Peyer's patch (tissue), 4 donors: Measurements from ENCODE around the gene RELCH. TPM values are rescaled to one million over a fixed set of nuclear protein-coding genes. Genes with fewer than 3 reads are reported as not detected.

Experiments
- DNase-seq, 3 donors: peaks; one replicate each; pipeline ENCODE4 v3.0.0-alpha.2; 2017 to 2019
- H3K27ac ChIP-seq, 4 donors: fragments of 200-600 bp; sonication (generic); one replicate each; pipeline ENCODE4 v1.5.1; 2016 to 2019
- H3K27me3 ChIP-seq, 2 donors: fragments of 200-600 bp; sonication (generic); one replicate each; pipeline ENCODE4 v1.5.1; 2019
- H3K36me3 ChIP-seq, 3 donors: fragments of 200-600 bp; sonication (generic); one replicate each; pipeline ENCODE4 v1.5.1; 2016 to 2019
- H3K4me1 ChIP-seq, 4 donors: fragments of 200-600 bp; sonication (generic); one replicate each; pipeline ENCODE4 v1.5.1; 2016 to 2019
- H3K4me3 ChIP-seq, 4 donors: fragments of 200-600 bp; sonication (generic); 1 replicate in 3 of 4; 2 replicates in 1 of 4; pipeline ENCODE4 v1.5.1; 2016 to 2019; ENCODE audit warnings: mild to moderate bottlenecking in 1 of 4
- H3K9me3 ChIP-seq, 4 donors: fragments of 200-600 bp; sonication (generic); one replicate each; pipeline ENCODE4 v1.5.1; 2016 to 2019; ENCODE audit warnings: mild to moderate bottlenecking in 1 of 4
- POLR2A ChIP-seq, 2 donors: fragments of 450-650 bp; IDR thresholded peaks; one replicate each; pipeline ENCODE4 v1.5.1; 2017; ENCODE audit warnings: antibody characterized with exemption in 2 of 2, mild to moderate bottlenecking in 2 of 2, moderate library complexity in 2 of 2
- total RNA-seq, 4 donors: library from RNA; depleted of rRNA; stranded (reverse); fragments of >200 nt; gene quantifications; one replicate each; pipeline ENCODE4 v1.1.0, GENCODE V29; 2016
- TF ChIP-seq, protein P1 (sequence below), 6 experiments: fragments of 450-650 bp in 4 of 6; fragments of 200-600 bp in 2 of 6; sonication (generic) in 1 of 6; IDR thresholded peaks; one replicate each; pipeline ENCODE4 v1.5.1; 2017 to 2019; ENCODE audit warnings: antibody characterized with exemption in 6 of 6, mild to moderate bottlenecking in 3 of 6, moderate library complexity in 1 of 6

Gene RELCH
- total RNA-seq, 4 donors from 2014 or later, result 51.1 to 71.6 (median 55.6) TPM

DNA sequence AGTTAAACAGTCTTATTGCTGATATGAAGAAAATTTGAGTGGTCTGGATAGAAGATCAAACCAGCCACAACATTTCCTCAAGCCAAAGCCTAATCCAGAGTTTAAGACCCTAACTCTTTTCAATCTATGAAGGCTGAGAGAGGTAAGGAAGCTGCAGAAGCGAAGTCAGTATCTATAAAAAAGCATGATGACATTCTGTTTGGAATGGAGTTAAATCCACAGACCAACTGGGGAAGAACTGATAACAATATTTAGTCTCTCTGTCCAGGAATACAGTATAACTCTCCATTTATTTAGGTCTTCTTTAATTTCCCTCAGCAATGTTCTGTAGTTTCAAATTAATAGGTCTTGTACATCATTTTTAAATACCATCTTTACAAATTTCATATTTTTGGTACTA is 16.2 kb upstream of the RELCH start:
- TF ChIP-seq, protein P1, sequence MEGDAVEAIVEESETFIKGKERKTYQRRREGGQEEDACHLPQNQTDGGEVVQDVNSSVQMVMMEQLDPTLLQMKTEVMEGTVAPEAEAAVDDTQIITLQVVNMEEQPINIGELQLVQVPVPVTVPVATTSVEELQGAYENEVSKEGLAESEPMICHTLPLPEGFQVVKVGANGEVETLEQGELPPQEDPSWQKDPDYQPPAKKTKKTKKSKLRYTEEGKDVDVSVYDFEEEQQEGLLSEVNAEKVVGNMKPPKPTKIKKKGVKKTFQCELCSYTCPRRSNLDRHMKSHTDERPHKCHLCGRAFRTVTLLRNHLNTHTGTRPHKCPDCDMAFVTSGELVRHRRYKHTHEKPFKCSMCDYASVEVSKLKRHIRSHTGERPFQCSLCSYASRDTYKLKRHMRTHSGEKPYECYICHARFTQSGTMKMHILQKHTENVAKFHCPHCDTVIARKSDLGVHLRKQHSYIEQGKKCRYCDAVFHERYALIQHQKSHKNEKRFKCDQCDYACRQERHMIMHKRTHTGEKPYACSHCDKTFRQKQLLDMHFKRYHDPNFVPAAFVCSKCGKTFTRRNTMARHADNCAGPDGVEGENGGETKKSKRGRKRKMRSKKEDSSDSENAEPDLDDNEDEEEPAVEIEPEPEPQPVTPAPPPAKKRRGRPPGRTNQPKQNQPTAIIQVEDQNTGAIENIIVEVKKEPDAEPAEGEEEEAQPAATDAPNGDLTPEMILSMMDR (IDR thresholded peaks at IDR 0.05), result no peak
- TF ChIP-seq POLR2A (IDR thresholded peaks at IDR 0.05), result no peak
- DNase-seq, result no peak
- Histone ChIP-seq H3K4me3 (no peak overlapping the region), H3K4me1 (no peaks in the 10 kb centered on the region), H3K36me3 (no peaks in the 10 kb centered on the region), H3K27me3 (no peaks in the 10 kb centered on the region), H3K9me3 (no peaks in the 10 kb centered on the region), H3K27ac (no peak overlapping the region)

DNA sequence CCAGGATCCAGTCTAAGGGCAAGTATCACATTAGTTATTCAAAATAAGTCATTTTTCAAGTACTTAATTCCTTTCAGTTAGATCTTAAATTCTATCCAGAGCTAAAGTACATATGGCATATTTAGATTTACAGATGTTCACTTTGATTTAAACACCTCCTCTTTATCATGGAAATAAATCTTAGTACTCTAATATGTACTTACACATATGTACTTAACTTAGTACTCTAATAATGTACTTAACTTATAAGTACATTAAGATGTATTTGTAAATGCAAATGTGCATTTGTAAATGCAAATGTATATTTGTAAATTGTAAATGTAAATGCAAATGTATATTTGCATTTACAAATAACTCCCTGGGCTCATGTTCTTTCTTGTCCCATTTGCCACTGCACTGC is 14.8 kb upstream of the RELCH start:
- TF ChIP-seq POLR2A (IDR thresholded peaks at IDR 0.05), result no peak

DNA sequence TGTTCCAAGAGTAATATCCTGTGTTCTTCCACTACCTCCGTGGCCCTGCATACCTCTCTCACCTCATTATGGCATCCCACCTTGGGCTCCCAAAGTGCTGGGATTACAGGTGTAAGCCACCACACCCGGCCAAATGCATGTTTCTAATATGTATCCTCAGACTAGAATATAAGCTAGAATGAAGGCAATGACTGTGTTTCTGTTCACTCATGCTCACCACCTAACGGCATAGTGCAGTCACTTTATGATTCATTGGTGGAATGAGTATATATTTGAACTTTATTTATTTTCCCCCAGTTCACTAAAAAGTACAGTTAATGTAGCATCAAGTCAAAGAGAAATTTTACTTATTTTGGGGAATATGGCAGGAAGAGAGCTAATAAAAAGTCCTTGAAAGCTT is 11.5 kb upstream of the RELCH start:
- TF ChIP-seq, protein P1 (IDR thresholded peaks at IDR 0.05), result no peak
- H3K27ac ChIP-seq, result no peak overlapping the region
- H3K27me3 ChIP-seq, result no peaks in the 10 kb centered on the region

More for the DNA sequence above, 14.8 kb upstream of the RELCH start:
- Histone ChIP-seq H3K36me3 (no peaks in the 10 kb centered on the region), H3K4me3 (no peak overlapping the region), H3K9me3 (no peaks in the 10 kb centered on the region), H3K27ac (no peak overlapping the region), H3K4me1 (no peaks in the 10 kb centered on the region), H3K27me3 (no peaks in the 10 kb centered on the region)
- DNase-seq, result no peak

DNA sequence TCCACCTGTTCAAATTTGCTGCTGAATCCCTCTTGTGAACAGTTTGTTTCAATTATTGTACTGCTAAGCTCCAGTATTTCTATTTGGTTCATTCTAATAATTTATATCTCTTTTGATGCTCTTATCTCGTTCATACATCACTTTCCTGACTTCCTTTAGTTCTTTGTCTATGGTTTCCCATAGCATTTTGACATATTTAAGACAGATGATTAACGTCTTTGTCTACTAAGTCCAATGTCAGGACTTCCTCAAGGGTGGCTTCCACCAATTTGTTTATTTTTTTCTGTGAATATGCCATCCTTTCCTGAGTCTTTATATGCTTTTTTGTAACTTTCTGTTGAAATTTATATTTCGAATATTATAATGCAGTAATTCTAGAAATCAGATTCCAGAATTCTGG is 9.8 kb upstream of the RELCH start:
- Histone ChIP-seq H3K9me3 (no peaks in the 10 kb centered on the region), H3K36me3 (no peaks in the 10 kb centered on the region), H3K4me1 (no peaks in the 10 kb centered on the region), H3K27me3 (no peaks in the 10 kb centered on the region), H3K27ac (no peak overlapping the region), H3K4me3 (no peak overlapping the region)
- DNase-seq, result no peak
- TF ChIP-seq, protein P1 (IDR thresholded peaks at IDR 0.05), result no peak
- TF ChIP-seq POLR2A (IDR thresholded peaks at IDR 0.05), result no peak

More for the DNA sequence above, 11.5 kb upstream of the RELCH start:
- H3K9me3 ChIP-seq, result no peaks in the 10 kb centered on the region
- no peaks in the 10 kb centered on the region for H3K36me3 ChIP-seq
- no peak for DNase-seq
- no peaks in the 10 kb centered on the region for H3K4me1 ChIP-seq
- no peak overlapping the region for H3K4me3 ChIP-seq

DNA sequence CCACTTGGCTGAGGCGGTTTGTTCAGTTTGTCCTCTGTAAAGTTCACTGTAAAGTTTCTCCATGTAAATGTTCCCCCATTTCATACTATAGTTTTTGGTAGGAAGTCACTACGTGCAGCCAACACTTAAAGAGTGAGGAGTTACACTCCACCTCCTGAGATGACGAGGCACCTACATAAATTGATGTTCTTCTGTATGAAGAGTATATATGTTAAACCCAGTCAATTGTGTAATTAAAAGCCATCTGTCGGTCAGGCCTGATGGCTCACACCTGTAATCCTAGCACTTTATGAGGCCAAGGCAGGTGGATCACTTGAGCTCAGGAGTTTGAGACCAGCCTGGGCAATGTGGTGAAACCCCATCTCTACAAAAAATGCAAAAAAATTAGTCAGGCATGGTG is 7.8 kb upstream of the RELCH start:
- no peak for DNase-seq
- Histone ChIP-seq H3K9me3 (no peaks in the 10 kb centered on the region), H3K27me3 (no peaks in the 10 kb centered on the region), H3K4me3 (no peak overlapping the region), H3K27ac (no peak overlapping the region), H3K4me1 (no peaks in the 10 kb centered on the region), H3K36me3 (no peaks in the 10 kb centered on the region)
- TF ChIP-seq POLR2A (IDR thresholded peaks at IDR 0.05), result no peak
- TF ChIP-seq, protein P1 (IDR thresholded peaks at IDR 0.05), result no peak

DNA sequence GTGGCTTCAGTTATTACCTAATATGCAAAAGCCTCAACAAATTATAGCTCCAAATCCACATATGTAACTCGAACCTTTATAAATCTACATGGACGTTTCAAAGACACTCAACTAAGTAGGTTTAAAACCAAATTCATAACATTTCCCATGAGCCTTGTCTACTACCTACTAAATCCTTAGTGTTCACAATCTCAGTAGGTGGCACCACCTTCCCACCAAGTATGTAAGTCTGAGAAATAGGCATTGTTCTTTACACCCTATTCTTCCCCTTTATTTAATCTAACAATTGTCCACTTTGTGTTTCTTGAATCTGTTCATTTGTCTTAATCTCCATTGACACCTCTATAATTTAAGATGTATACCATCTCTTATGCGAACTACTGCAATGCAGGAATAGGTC is 4.8 kb upstream of the RELCH start:
- Histone ChIP-seq H3K27me3 (no peaks in the 10 kb centered on the region), H3K4me1 (no peaks in the 10 kb centered on the region), H3K4me3 (no peak overlapping the region), H3K36me3 (no peaks in the 10 kb centered on the region), H3K27ac (no peak overlapping the region), H3K9me3 (no peaks in the 10 kb centered on the region)
- no peak for TF ChIP-seq POLR2A (IDR thresholded peaks at IDR 0.05)
- DNase-seq, result no peak

DNA sequence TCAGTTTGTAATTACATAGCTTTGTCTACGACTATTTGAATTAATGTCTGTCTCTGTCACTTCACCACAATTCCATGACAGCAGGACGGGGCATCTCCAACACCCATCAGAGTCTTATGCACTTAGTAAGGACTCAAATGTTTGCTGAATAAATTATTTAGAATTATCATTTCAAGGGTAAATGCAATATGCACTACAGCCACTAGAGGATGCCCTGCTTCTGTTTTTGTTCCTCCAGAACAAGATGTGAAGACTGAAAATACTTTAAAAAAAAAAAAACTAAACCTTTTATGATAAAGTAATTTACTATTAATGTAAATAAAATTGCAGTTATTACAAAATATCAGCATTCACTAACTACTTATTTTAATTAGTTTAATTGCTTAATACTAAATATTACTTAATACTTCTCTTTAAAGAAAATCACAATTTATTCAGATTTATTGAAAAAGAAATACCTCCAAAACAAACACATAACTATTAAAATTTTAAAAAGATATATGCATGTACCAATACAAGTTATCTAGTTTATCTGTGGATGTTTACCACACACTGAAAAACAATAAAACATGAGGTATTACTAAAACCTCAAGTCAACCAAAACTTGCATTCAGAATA is 3.4 kb upstream of the RELCH start:
- no peak overlapping the region for H3K27ac ChIP-seq
- no peaks in the 10 kb centered on the region for H3K36me3 ChIP-seq
- peaks cover 0 to 3% (median 0%) of the 10 kb centered on the region in 4 donors for H3K4me1 ChIP-seq
- H3K4me3 ChIP-seq, result no peak overlapping the region
- H3K27me3 ChIP-seq, result no peaks in the 10 kb centered on the region
- no peak for DNase-seq
- no peaks in the 10 kb centered on the region for H3K9me3 ChIP-seq
- no peak for TF ChIP-seq POLR2A (IDR thresholded peaks at IDR 0.05)
- TF ChIP-seq, protein P1 (IDR thresholded peaks at IDR 0.05), result peak; percentile 84 to 98 (median 96)
